ENCODE measurements around the gene CHMP4A. TPM values are rescaled to one million over a fixed set of nuclear protein-coding genes. Genes with fewer than 3 reads are reported as not detected.

Gene CHMP4A
- total and polyA plus RNA-seq, 9 of the 15 experiments (the other 6 are each of a cell fraction or from before 2014, with no cell fraction given) = 28.8 to 104 (median 52.7) TPM

GRCh38 chr14:24195186-24196070, 17.9 kb downstream of the CHMP4A start, which contains the start of gene TM9SF1 (continued):
- TF ChIP-seq PURB (CRISPR knock-in tag; IDR thresholded peaks at IDR 0.05; ENCODE audit: low read depth) = no peak
- TF ChIP-seq ZNF655 (CRISPR knock-in tag; IDR thresholded peaks at IDR 0.05) = no peak
- TF ChIP-seq L3MBTL2 (IDR thresholded peaks at IDR 0.05) = peak; percentile 100
- peak; percentile 83 for TF ChIP-seq CREB1 (IDR thresholded peaks at IDR 0.05)
- TF ChIP-seq CREB1 (CRISPR knock-in tag; IDR thresholded peaks at IDR 0.05) = peak; percentile 76
- peak; percentile 42 for TF ChIP-seq TAF9B (IDR thresholded peaks at IDR 0.05; ENCODE audit: partially characterized antibody)
- no peak for TF ChIP-seq PHTF2 (CRISPR knock-in tag; IDR thresholded peaks at IDR 0.05)
- TF ChIP-seq FIP1L1 (IDR thresholded peaks at IDR 0.05; ENCODE audit: low read depth, low read length, poor library complexity, severe bottlenecking) = peak; percentile 78
- no peak for TF ChIP-seq ZNF77 (CRISPR knock-in tag; IDR thresholded peaks at IDR 0.05)
- TF ChIP-seq FOSL1 (tag; conservative IDR thresholded peaks at IDR 0.05) = peak; percentile 90
- TF ChIP-seq SNIP1 (IDR thresholded peaks at IDR 0.05; ENCODE audit: low read depth) = no peak
- no peak for TF ChIP-seq TFAM (CRISPR knock-in tag; conservative IDR thresholded peaks at IDR 0.05)
- 0 out of 2 replicates have a peak, but pooled peaks have one; percentile 55 for TF ChIP-seq E2F1 (CRISPR knock-in tag; IDR thresholded peaks at IDR 0.05)
- TF ChIP-seq ZNF280B (CRISPR knock-in tag; IDR thresholded peaks at IDR 0.05) = no peak
- TF ChIP-seq ZNF717 (CRISPR knock-in tag; IDR thresholded peaks at IDR 0.05) = no peak
- no peak for TF ChIP-seq PTRF (tag; IDR thresholded peaks at IDR 0.05)
- no peak for TF ChIP-seq ZBTB43 (CRISPR knock-in tag; IDR thresholded peaks at IDR 0.05)
- no peak for TF ChIP-seq ZBTB2 (IDR thresholded peaks at IDR 0.05)
- TF ChIP-seq ATF1 (CRISPR knock-in tag; IDR thresholded peaks at IDR 0.05) = no peak
- peak; percentile 97 for TF ChIP-seq ATF1 (tag; IDR thresholded peaks at IDR 0.05)
- no peak for TF ChIP-seq TSC22D4 (tag; IDR thresholded peaks at IDR 0.05)
- no peak for TF ChIP-seq USF2 (CRISPR knock-in tag; IDR thresholded peaks at IDR 0.05)

All from K562 (cell line).